ENCODE measurements around the gene CLPSL1.

CLPSL1 gene

DNA sequence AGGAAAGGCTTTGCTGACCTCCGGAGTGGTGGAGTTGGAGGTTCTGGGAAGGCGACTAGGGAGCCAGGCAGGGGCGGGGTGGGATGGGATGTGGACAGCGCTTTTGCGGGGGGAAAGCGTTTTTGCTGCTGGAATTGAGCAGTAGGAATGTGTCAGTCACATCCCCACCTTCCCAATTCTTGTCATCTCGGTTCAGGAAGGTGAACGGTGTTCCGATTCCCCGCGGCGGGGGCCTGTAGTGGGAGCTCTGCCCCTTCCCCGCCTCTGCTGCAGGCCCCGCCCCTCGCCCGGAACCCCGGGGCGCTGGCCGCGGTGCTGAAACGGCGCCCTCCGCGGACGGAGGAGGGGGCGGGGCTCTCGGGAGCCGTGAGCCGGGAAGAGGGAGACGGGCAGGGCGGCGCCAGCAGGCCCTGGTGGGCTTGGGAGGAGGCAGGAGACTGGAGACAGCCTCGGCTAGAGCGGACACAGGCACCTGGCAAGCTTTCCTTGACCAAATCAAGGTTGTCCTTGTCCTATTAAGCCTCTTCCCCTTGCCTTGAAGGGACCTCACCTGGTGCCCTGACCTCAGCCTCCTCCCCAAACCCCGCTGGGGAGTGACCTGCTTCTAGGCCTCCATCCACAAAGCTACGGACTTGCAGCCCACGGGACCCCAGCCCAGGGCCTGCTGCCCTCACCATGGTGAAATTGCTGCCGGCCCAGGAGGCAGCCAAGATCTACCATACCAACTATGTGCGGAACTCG lies 24.3 kb downstream of the CLPSL1 start, which contains the start of gene LHFPL5:
Gene LHFPL5, plus strand, starts transcription at position 357 of the 741 bp plus-strand sequence. Its CDS starts 319 bp downstream, at position 676.
- peak within 1 kb of the TSS; percentile 43 to 76 for H3K4me3 ChIP-seq (ENCODE audit: low read length in 2 of 2)
- H3K4ac ChIP-seq (ENCODE audit: low read length), result no peak within 1 kb of the TSS
- no peak within 1 kb of the TSS for H2BK15ac ChIP-seq (ENCODE audit: low read length)
- H3K79me1 ChIP-seq (ENCODE audit: low read depth, low read length), result no peaks in the 10 kb centered on the region
- DNase-seq (ENCODE audit: low spot score), result peak; percentile 69
- H3K9ac ChIP-seq (ENCODE audit: low read depth, low read length, poor library complexity), result no peak within 1 kb of the TSS
- no peaks in the 10 kb centered on the region for H3K27me3 ChIP-seq (ENCODE audit: control insufficient read depth in 3 of 3, insufficient read depth in 3 of 3, low read depth in 1 of 3, low read length in 3 of 3)
- H3K4me2 ChIP-seq (ENCODE audit: insufficient read depth, low read length, poor library complexity, severe bottlenecking), result peak within 1 kb of the TSS; percentile 63
- no peak within 1 kb of the TSS for H2BK120ac ChIP-seq (ENCODE audit: low read depth, low read length)
- H3K36me3 ChIP-seq (replicated peaks in 1 of 2; ENCODE audit: control insufficient read depth in 2 of 2, insufficient read depth in 2 of 2, low read length in 2 of 2), result no peaks in the 10 kb centered on the region
- no peak within 1 kb of the TSS for H2BK12ac ChIP-seq (ENCODE audit: low read length)
- H3K14ac ChIP-seq (ENCODE audit: low read length), result no peak within 1 kb of the TSS
- no CpG with 5 or more reads among the region's 40 CpGs for WGBS, 2 donors (ENCODE audit: extremely low coverage in 2 of 2, insufficient read length in 2 of 2, insufficient replicate concordance in 1 of 2)
- peaks cover 0 to 1% of the 10 kb centered on the region in 2 donors for H3K4me1 ChIP-seq (ENCODE audit: control insufficient read depth in 2 of 2, insufficient read depth in 1 of 2, low read depth in 1 of 2, low read length in 2 of 2)
- no peak within 1 kb of the TSS for H3K18ac ChIP-seq (ENCODE audit: low read length)
- H2AFZ ChIP-seq (ENCODE audit: low read length), result peak within 1 kb of the TSS; percentile 88
- no peak within 1 kb of the TSS for H2BK5ac ChIP-seq (ENCODE audit: low read length)
- no peak within 1 kb of the TSS for H4K91ac ChIP-seq (ENCODE audit: low read depth, low read length, poor library complexity)
- H3K23ac ChIP-seq (ENCODE audit: low read depth, low read length, poor library complexity), result peak within 1 kb of the TSS; percentile 35
- no peak within 1 kb of the TSS for H3K27ac ChIP-seq (replicated peaks; ENCODE audit: low read length)
- no peak within 1 kb of the TSS for H4K8ac ChIP-seq (ENCODE audit: low read depth, low read length)
- no peaks in the 10 kb centered on the region for H3K9me3 ChIP-seq (replicated peaks in 1 of 2; ENCODE audit: control insufficient read depth in 2 of 2, insufficient read depth in 1 of 2, low read depth in 1 of 2, low read length in 2 of 2)
- H2AK5ac ChIP-seq (ENCODE audit: low read depth, low read length), result no peak within 1 kb of the TSS

DNA sequence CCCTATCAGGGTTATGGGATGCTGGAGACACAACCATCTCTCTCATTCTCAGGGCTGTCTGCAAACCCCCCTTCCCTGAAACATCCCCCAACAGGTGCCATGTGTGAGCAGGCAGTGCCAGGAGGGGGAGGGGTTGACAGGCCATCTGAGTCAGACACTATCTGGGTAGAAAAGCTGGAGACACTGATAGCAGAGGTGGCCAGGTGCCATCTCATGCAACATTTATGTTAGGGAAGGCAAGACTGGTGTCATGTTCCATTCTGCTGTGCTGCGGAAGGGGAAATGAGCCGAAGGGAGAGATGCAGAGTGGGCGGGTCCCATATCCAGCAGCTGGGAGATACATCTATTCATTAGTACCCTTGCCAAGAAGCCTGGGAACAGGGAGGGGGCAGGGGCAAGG lies 27.9 kb downstream of the CLPSL1 start:
- no peak overlapping the region for H2AK5ac ChIP-seq (ENCODE audit: low read depth, low read length)
- no peak overlapping the region for H3K4me2 ChIP-seq (ENCODE audit: insufficient read depth, low read length, poor library complexity, severe bottlenecking)
- no peak overlapping the region for H3K4ac ChIP-seq (ENCODE audit: low read length)
- peaks cover 0 to 1% of the 10 kb centered on the region in 2 donors for H3K4me1 ChIP-seq (ENCODE audit: control insufficient read depth in 2 of 2, insufficient read depth in 1 of 2, low read depth in 1 of 2, low read length in 2 of 2)
- peaks cover 0 to 3% of the 10 kb centered on the region in 2 donors for H3K9me3 ChIP-seq (replicated peaks in 1 of 2; ENCODE audit: control insufficient read depth in 2 of 2, insufficient read depth in 1 of 2, low read depth in 1 of 2, low read length in 2 of 2)
- H2BK15ac ChIP-seq (ENCODE audit: low read length), result no peak overlapping the region
- no peak overlapping the region for H3K23ac ChIP-seq (ENCODE audit: low read depth, low read length, poor library complexity)
- H3K9ac ChIP-seq (ENCODE audit: low read depth, low read length, poor library complexity), result no peak overlapping the region
- no peak overlapping the region for H3K27ac ChIP-seq (replicated peaks; ENCODE audit: low read length)
- no peak overlapping the region for H4K8ac ChIP-seq (ENCODE audit: low read depth, low read length)
- no peak overlapping the region for H4K91ac ChIP-seq (ENCODE audit: low read depth, low read length, poor library complexity)
- H2BK12ac ChIP-seq (ENCODE audit: low read length), result no peak overlapping the region
- H2BK120ac ChIP-seq (ENCODE audit: low read depth, low read length), result no peak overlapping the region
- no peaks in the 10 kb centered on the region for H3K79me1 ChIP-seq (ENCODE audit: low read depth, low read length)
- H2BK5ac ChIP-seq (ENCODE audit: low read length), result no peak overlapping the region
- WGBS, 2 donors (ENCODE audit: extremely low coverage in 2 of 2, insufficient read length in 2 of 2, insufficient replicate concordance in 1 of 2), result no CpG with 5 or more reads among the region's 3 CpGs
- no peaks in the 10 kb centered on the region for H3K36me3 ChIP-seq (replicated peaks in 1 of 2; ENCODE audit: control insufficient read depth in 2 of 2, insufficient read depth in 2 of 2, low read length in 2 of 2)
- no peak overlapping the region for H3K4me3 ChIP-seq (ENCODE audit: low read length in 2 of 2)
- no peak overlapping the region for H3K14ac ChIP-seq (ENCODE audit: low read length)
- H3K18ac ChIP-seq (ENCODE audit: low read length), result no peak overlapping the region
- no peak overlapping the region for H2AFZ ChIP-seq (ENCODE audit: low read length)
- no peak for DNase-seq (ENCODE audit: low spot score)
- H3K27me3 ChIP-seq (ENCODE audit: control insufficient read depth in 3 of 3, insufficient read depth in 3 of 3, low read depth in 1 of 3, low read length in 3 of 3), result no peaks in the 10 kb centered on the region

DNA sequence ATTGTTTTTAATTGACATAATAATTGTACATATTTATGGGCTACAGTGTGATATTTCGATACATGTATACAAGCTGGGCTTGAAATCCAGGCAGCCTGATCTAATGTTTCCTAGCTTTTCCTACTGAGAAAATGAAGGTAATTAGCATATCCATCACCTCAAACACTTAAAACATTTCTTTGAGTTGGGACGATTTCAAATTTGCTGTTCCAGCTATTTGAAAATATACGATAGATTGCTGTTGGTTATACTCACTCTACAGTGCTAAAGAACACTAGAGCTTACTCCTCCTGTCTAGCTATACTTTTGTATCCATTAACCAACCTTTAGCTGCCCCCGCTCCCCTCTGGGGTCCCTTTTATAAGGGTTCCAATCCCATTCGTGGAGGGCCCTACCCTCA lies 29.0 kb downstream of the CLPSL1 start:
- Histone ChIP-seq H3K4ac (ENCODE audit: low read length) (no peak overlapping the region), H2AFZ (ENCODE audit: low read length) (no peak overlapping the region), H3K18ac (ENCODE audit: low read length) (no peak overlapping the region), H3K27ac (replicated peaks; ENCODE audit: low read length) (no peak overlapping the region), H3K9me3 (replicated peaks in 1 of 2; ENCODE audit: control insufficient read depth in 2 of 2, insufficient read depth in 1 of 2, low read depth in 1 of 2, low read length in 2 of 2) (peaks cover 0 to 3% of the 10 kb centered on the region in 2 donors), H3K4me1 (ENCODE audit: control insufficient read depth in 2 of 2, insufficient read depth in 1 of 2, low read depth in 1 of 2, low read length in 2 of 2) (peaks cover 0 to 1% of the 10 kb centered on the region in 2 donors), H3K79me1 (ENCODE audit: low read depth, low read length) (peaks cover 2% of the 10 kb centered on the region), H3K27me3 (ENCODE audit: control insufficient read depth in 3 of 3, insufficient read depth in 3 of 3, low read depth in 1 of 3, low read length in 3 of 3) (no peaks in the 10 kb centered on the region), H3K4me3 (ENCODE audit: low read length in 2 of 2) (no peak overlapping the region), H2AK5ac (ENCODE audit: low read depth, low read length) (no peak overlapping the region), H2BK15ac (ENCODE audit: low read length) (no peak overlapping the region), H3K23ac (ENCODE audit: low read depth, low read length, poor library complexity) (no peak overlapping the region), H3K14ac (ENCODE audit: low read length) (no peak overlapping the region), H3K36me3 (replicated peaks in 1 of 2; ENCODE audit: control insufficient read depth in 2 of 2, insufficient read depth in 2 of 2, low read length in 2 of 2) (no peaks in the 10 kb centered on the region), H2BK5ac (ENCODE audit: low read length) (no peak overlapping the region), H2BK120ac (ENCODE audit: low read depth, low read length) (no peak overlapping the region), H4K8ac (ENCODE audit: low read depth, low read length) (no peak overlapping the region), H3K9ac (ENCODE audit: low read depth, low read length, poor library complexity) (no peak overlapping the region), H4K91ac (ENCODE audit: low read depth, low read length, poor library complexity) (no peak overlapping the region), H2BK12ac (ENCODE audit: low read length) (no peak overlapping the region), H3K4me2 (ENCODE audit: insufficient read depth, low read length, poor library complexity, severe bottlenecking) (no peak overlapping the region)
- no CpG with 5 or more reads among the region's 5 CpGs for WGBS, 2 donors (ENCODE audit: extremely low coverage in 2 of 2, insufficient read length in 2 of 2, insufficient replicate concordance in 1 of 2)
- DNase-seq (ENCODE audit: low spot score), result no peak

DNA sequence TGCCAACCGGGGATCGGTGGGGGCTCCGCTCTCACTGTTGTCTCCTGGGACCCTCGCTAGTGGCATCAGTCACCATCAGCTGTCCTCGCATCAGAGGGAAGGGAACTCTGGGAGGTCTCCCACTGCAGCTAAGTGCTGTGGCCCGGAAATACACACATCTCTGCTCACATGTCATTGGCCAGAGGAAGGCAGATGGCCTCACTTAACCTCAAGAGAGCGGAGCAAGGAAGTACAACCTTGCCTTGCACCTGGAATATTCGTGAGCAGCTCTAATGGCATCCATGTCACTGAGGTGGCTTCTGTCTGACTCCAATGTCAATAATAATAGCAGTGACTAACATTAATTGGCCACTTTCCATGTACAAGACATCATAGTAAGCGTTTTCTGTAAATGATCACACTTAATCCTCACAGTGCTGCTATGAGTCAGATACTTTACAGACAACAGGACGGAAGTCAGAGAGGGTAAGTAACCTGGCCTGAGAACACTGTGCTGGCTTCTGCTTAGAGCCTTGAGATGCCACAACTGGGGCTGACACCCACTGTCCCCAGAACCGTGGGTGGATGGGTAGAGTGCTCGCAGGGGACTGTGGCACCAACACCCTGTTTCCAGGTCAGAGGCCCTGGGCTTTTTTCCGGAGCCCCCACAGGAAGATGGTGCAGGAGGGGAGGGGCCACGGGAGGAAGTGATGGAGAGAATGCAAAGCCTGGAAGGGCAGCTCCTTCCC lies 30.3 kb downstream of the CLPSL1 start:
- DNase-seq (ENCODE audit: low spot score), result no peak
- H3K4me2 ChIP-seq (ENCODE audit: insufficient read depth, low read length, poor library complexity, severe bottlenecking), result no peak overlapping the region
- H3K79me1 ChIP-seq (ENCODE audit: low read depth, low read length), result peaks cover 2% of the 10 kb centered on the region
- no peak overlapping the region for H3K14ac ChIP-seq (ENCODE audit: low read length)
- H2AFZ ChIP-seq (ENCODE audit: low read length), result peak overlapping the region; percentile 53
- H2BK12ac ChIP-seq (ENCODE audit: low read length), result no peak overlapping the region
- no peak overlapping the region for H3K4ac ChIP-seq (ENCODE audit: low read length)
- peak overlapping the region; percentile 65 for H3K18ac ChIP-seq (ENCODE audit: low read length)
- H2AK5ac ChIP-seq (ENCODE audit: low read depth, low read length), result no peak overlapping the region
- no peaks in the 10 kb centered on the region for H3K36me3 ChIP-seq (replicated peaks in 1 of 2; ENCODE audit: control insufficient read depth in 2 of 2, insufficient read depth in 2 of 2, low read length in 2 of 2)
- peaks cover 0 to 3% of the 10 kb centered on the region in 2 donors for H3K9me3 ChIP-seq (replicated peaks in 1 of 2; ENCODE audit: control insufficient read depth in 2 of 2, insufficient read depth in 1 of 2, low read depth in 1 of 2, low read length in 2 of 2)
- H3K27me3 ChIP-seq (ENCODE audit: control insufficient read depth in 3 of 3, insufficient read depth in 3 of 3, low read depth in 1 of 3, low read length in 3 of 3), result no peaks in the 10 kb centered on the region
- H3K23ac ChIP-seq (ENCODE audit: low read depth, low read length, poor library complexity), result no peak overlapping the region
- no peak overlapping the region for H2BK120ac ChIP-seq (ENCODE audit: low read depth, low read length)
- H3K4me3 ChIP-seq (ENCODE audit: low read length in 2 of 2), result no peak overlapping the region
- no peaks in the 10 kb centered on the region for H3K4me1 ChIP-seq (ENCODE audit: control insufficient read depth in 2 of 2, insufficient read depth in 1 of 2, low read depth in 1 of 2, low read length in 2 of 2)
- H3K9ac ChIP-seq (ENCODE audit: low read depth, low read length, poor library complexity), result no peak overlapping the region
- no CpG with 5 or more reads among the region's 14 CpGs for WGBS, 2 donors (ENCODE audit: extremely low coverage in 2 of 2, insufficient read length in 2 of 2, insufficient replicate concordance in 1 of 2)
- no peak overlapping the region for H2BK15ac ChIP-seq (ENCODE audit: low read length)
- no peak overlapping the region for H3K27ac ChIP-seq (replicated peaks; ENCODE audit: low read length)
- no peak overlapping the region for H4K91ac ChIP-seq (ENCODE audit: low read depth, low read length, poor library complexity)
- H4K8ac ChIP-seq (ENCODE audit: low read depth, low read length), result no peak overlapping the region
- H2BK5ac ChIP-seq (ENCODE audit: low read length), result no peak overlapping the region

Measured in neuronal stem cell (in vitro differentiated cells).